Prostate gland (tissue), 2 donors: ENCODE results near the gene CUTC.

Experiments used
- CTCF ChIP-seq, 4 experiments: fragments of 200-600 bp in 2 of 4; fragments of 450-650 bp in 2 of 4; sonication (generic) in 2 of 4; IDR thresholded peaks; 1 replicate in 3 of 4; 2 replicates in 1 of 4; pipeline ENCODE4 v1.5.1; 2016 to 2019; ENCODE audit warnings: antibody characterized with exemption in 4 of 4, mild to moderate bottlenecking in 2 of 4, moderate library complexity in 2 of 4
- POLR2A ChIP-seq: fragments of 450-650 bp; IDR thresholded peaks from one replicate; pipeline ENCODE4 v1.6.1; 2016; ENCODE audit warnings: antibody characterized with exemption, mild to moderate bottlenecking

DNA sequence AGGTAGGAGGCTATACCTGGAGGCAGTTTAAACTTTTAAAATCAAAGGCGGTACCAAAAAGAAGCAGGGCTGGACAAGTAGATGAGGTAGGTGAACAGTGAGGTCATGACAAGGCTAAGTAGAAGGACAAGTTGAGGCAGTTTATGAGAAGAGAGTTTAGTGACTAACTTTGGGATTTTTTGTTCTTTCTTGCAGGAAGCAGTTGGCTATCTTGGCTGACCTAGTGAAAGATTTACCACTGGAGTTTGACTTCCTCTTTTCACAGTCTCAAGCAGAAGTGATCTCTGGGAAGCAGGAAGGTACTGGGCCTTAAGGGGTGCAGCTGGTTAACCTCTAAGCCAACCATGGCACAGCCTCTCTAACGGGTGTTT lies 46.5 kb upstream of the CUTC start:
- no peak for TF ChIP-seq CTCF (IDR thresholded peaks at IDR 0.05)
- TF ChIP-seq POLR2A: no peak
